AG04450 (cell line): ENCODE results near the gene DNM3. TPM values are rescaled to one million over a fixed set of nuclear protein-coding genes. Genes with fewer than 3 reads are reported as not detected.

Experiments
- CTCF ChIA-PET: fragments of 300-600, 350-600 bp; formaldehyde crosslinking; extraction: SDS; loops from one replicate; lab custom pipeline; 2022; ENCODE audit warnings: antibody characterized with exemption, inconsistent platforms; lab: Charles Lee
- POLR2A ChIA-PET: fragments of 350-600 bp; formaldehyde crosslinking; extraction: SDS; loops from one replicate; lab custom pipeline; 2021; ENCODE audit warnings: antibody characterized with exemption, inconsistent platforms; lab: Yijun Ruan, JAX
- DNase-seq: peaks from one replicate; pipeline ENCODE4 v3.0.0-alpha.2; 2011; ENCODE audit warnings: low read depth, low spot score
- H3K27ac ChIP-seq: one replicate; pipeline ENCODE4 v1.5.1; 2012; ENCODE audit warnings: low read depth, low read length, control low read depth
- H3K27me3 ChIP-seq: one replicate; pipeline ENCODE4 v1.6.0; 2012; ENCODE audit warnings: low read length; ENCODE audit not compliant: control insufficient read depth, insufficient read depth
- H3K4me3 ChIP-seq: 2 replicates; pipeline ENCODE4 v1.5.1; 2011; ENCODE audit warnings: mild to moderate bottlenecking, low read depth, low read length, control low read depth
- H3K9me3 ChIP-seq: 2 replicates; pipeline ENCODE4 v1.5.1; 2012; ENCODE audit warnings: low read length; ENCODE audit not compliant: control insufficient read depth, insufficient read depth
- polyA plus RNA-seq: library from polyadenylated mRNA; depleted of rRNA; stranded (reverse); fragments of >200 nt; gene quantifications from 2 replicates; pipeline ENCODE4 v1.2.3, GENCODE V29; 2011
- TF ChIP-seq, protein P1 (sequence below): IDR thresholded peaks from 2 replicates; pipeline ENCODE4 v1.5.1; 2011; ENCODE audit warnings: low read depth, low read length, control low read depth, inconsistent platforms

DNM3 gene
- polyA plus RNA-seq, 1 experiment, result 0.37 TPM

GRCh38 chr1:172384656-172385055 lies 543.4 kb downstream of the DNM3 start:
- TF ChIP-seq, protein P1, sequence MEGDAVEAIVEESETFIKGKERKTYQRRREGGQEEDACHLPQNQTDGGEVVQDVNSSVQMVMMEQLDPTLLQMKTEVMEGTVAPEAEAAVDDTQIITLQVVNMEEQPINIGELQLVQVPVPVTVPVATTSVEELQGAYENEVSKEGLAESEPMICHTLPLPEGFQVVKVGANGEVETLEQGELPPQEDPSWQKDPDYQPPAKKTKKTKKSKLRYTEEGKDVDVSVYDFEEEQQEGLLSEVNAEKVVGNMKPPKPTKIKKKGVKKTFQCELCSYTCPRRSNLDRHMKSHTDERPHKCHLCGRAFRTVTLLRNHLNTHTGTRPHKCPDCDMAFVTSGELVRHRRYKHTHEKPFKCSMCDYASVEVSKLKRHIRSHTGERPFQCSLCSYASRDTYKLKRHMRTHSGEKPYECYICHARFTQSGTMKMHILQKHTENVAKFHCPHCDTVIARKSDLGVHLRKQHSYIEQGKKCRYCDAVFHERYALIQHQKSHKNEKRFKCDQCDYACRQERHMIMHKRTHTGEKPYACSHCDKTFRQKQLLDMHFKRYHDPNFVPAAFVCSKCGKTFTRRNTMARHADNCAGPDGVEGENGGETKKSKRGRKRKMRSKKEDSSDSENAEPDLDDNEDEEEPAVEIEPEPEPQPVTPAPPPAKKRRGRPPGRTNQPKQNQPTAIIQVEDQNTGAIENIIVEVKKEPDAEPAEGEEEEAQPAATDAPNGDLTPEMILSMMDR, result no peak
- Histone ChIP-seq H3K27me3 (no peaks in the 10 kb centered on the region), H3K4me3 (no peak overlapping the region), H3K27ac (no peak overlapping the region), H3K9me3 (no peaks in the 10 kb centered on the region)
- CTCF ChIA-PET, result interaction anchor here (0.6 to 1.6 kb wide), 4 partner anchors 16 to 582 kb away, joined by 3 to 6 read pairs (median 3); no protein-coding TSS in a partner anchor
- no peak for DNase-seq
- POLR2A ChIA-PET, result no interaction called here

DNA sequence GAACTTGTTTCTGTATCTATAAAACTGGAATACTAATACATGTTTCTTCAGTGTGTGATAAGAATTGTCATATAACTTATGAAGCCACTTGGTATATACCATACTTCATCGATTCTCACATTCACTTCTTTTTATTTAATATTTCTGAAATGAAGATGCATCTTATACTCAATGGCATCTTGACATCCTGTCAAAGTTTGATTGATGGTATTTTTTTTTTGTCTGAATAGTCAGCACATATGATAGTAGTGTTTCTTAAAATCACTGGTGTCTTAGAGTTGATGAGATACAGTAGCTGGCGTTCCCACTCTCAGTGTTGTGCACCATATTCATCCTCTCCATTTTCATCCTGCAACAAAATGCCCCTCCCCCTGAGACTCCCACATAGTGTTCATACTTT lies 544.7 kb downstream of the DNM3 start:
- no peak overlapping the region for H3K27ac ChIP-seq

GRCh38 chr1:172388490-172388889 lies 547.2 kb downstream of the DNM3 start:
- POLR2A ChIA-PET, result no interaction called here

More for the DNA sequence above, 544.7 kb downstream of the DNM3 start:
- Histone ChIP-seq H3K9me3 (no peaks in the 10 kb centered on the region), H3K27me3 (no peaks in the 10 kb centered on the region), H3K4me3 (no peak overlapping the region)
- TF ChIP-seq, protein P1, result no peak
- DNase-seq, result no peak
- ChIA-PET CTCF (interaction anchor here (0.9 to 1.3 kb wide), 3 partner anchors 9 to 13 kb away, joined by 3 to 5 read pairs (median 3); no protein-coding TSS in a partner anchor), POLR2A (interaction anchor here (0.6 kb wide), 1 partner anchor 13 kb away, joined by 3 read pairs; no protein-coding TSS in a partner anchor)

GRCh38 chr1:172390301-172390682 lies 549.0 kb downstream of the DNM3 start:
- no peaks in the 10 kb centered on the region for H3K27me3 ChIP-seq
- POLR2A ChIA-PET, result no interaction called here
- no peak overlapping the region for H3K27ac ChIP-seq
- no peak overlapping the region for H3K4me3 ChIP-seq
- TF ChIP-seq, protein P1, result no peak
- CTCF ChIA-PET, result interaction anchor here (1.0 kb wide), 1 partner anchor 9 kb away, joined by 3 read pairs; no protein-coding TSS in a partner anchor
- H3K9me3 ChIP-seq, result no peaks in the 10 kb centered on the region
- DNase-seq, result no peak

More at GRCh38 chr1:172388490-172388889, 547.2 kb downstream of the DNM3 start:
- CTCF ChIA-PET, result no interaction called here
- DNase-seq, result no peak
- Histone ChIP-seq H3K27me3 (no peaks in the 10 kb centered on the region), H3K27ac (no peak overlapping the region), H3K4me3 (no peak overlapping the region), H3K9me3 (no peaks in the 10 kb centered on the region)
- TF ChIP-seq, protein P1, result no peak

GRCh38 chr1:172390683-172391551 lies 549.6 kb downstream of the DNM3 start:
- Histone ChIP-seq H3K27me3 (no peaks in the 10 kb centered on the region), H3K9me3 (no peaks in the 10 kb centered on the region), H3K4me3 (no peak overlapping the region), H3K27ac (no peak overlapping the region)
- ChIA-PET CTCF (interaction anchor here (1.0 kb wide), 1 partner anchor 8 kb away, joined by 3 read pairs; no protein-coding TSS in a partner anchor), POLR2A (no interaction called here)
- TF ChIP-seq, protein P1, result no peak
- no peak for DNase-seq
